ENCODE data around the gene EIF4G3. TPM values are rescaled to one million over a fixed set of nuclear protein-coding genes. Genes with fewer than 3 reads are reported as not detected.

The EIF4G3 gene
- total RNA-seq, 3 donors from 2014 or later (not counting 1 experiment from before 2014, with no cell fraction given): 105 to 107 (median 107) TPM

GRCh38 chr1:20983297-20983889 lies 193.3 kb downstream of the EIF4G3 start:
- H3K27me3 Mint-ChIP-seq (ENCODE audit: low read depth in 2 of 2): no peaks in the 10 kb centered on the region
- TF ChIP-seq CTCF (IDR thresholded peaks at IDR 0.05): no peak
- ATAC-seq (no peak), DNase-seq (no peak)
- Histone ChIP-seq H3K27ac (ENCODE audit: low read length) (no peak overlapping the region), H3K27me3 (ENCODE audit: control insufficient read depth, insufficient read depth, low read length) (no peaks in the 10 kb centered on the region), H3K9me3 (ENCODE audit: control insufficient read depth, insufficient read depth, low read length) (no peaks in the 10 kb centered on the region), H3K36me3 (ENCODE audit: control insufficient read depth, insufficient read depth, low read length) (no peaks in the 10 kb centered on the region), H3K4me1 (ENCODE audit: control insufficient read depth, insufficient read depth, low read length) (no peaks in the 10 kb centered on the region), H3K4me3 (ENCODE audit: low read length) (no peak overlapping the region)
- no peaks in the 10 kb centered on the region for H3K36me3 Mint-ChIP-seq
- peak overlapping the region in 1 of 2 donors; percentile 66 for H3K27ac Mint-ChIP-seq
- intact Hi-C loops (cut with micrococcal nuclease): no loop called here
- H3K4me1 Mint-ChIP-seq: peaks cover 19 to 21% of the 10 kb centered on the region in 2 donors
- H3K4me3 Mint-ChIP-seq: no peak overlapping the region
- WGBS (ENCODE audit: insufficient coverage): 100% methylated on average over 1 of the region's 3 CpGs
- H3K9me3 Mint-ChIP-seq: no peaks in the 10 kb centered on the region

DNA sequence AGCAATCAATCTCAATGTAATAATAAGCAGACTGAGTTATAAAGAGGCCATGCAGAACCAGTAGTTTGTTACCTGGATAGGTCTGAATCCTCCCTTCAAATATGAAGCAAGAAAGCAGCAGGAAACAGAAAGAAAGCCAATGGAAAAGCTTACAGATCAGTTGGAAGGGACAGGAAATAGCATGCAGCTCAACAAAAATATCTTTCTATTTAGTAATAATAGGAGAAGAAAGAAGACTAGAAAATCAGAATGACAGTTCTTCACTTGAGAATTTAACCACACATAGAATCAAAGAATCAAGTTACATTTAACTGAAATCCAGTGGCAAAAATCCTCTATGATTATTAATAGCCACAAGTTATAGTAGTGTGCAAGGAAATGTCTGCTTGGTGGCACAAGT lies 194.4 kb downstream of the EIF4G3 start:
- no peak for TF ChIP-seq CTCF (IDR thresholded peaks at IDR 0.05)
- Mint-ChIP-seq H3K27me3 (ENCODE audit: low read depth in 2 of 2) (no peaks in the 10 kb centered on the region), H3K36me3 (no peaks in the 10 kb centered on the region), H3K27ac (peak overlapping the region; percentile 66 to 73), H3K9me3 (no peaks in the 10 kb centered on the region), H3K4me1 (peaks cover 12 to 15% of the 10 kb centered on the region in 2 donors), H3K4me3 (no peak overlapping the region)
- intact Hi-C loops (cut with micrococcal nuclease): loop anchor here (1.0 kb wide), 1 partner anchor 213 kb away; no protein-coding TSS in a partner anchor
- Histone ChIP-seq H3K4me1 (ENCODE audit: control insufficient read depth, insufficient read depth, low read length) (no peaks in the 10 kb centered on the region), H3K27me3 (ENCODE audit: control insufficient read depth, insufficient read depth, low read length) (no peaks in the 10 kb centered on the region), H3K27ac (ENCODE audit: low read length) (no peak overlapping the region), H3K9me3 (ENCODE audit: control insufficient read depth, insufficient read depth, low read length) (no peaks in the 10 kb centered on the region), H3K4me3 (ENCODE audit: low read length) (no peak overlapping the region), H3K36me3 (ENCODE audit: control insufficient read depth, insufficient read depth, low read length) (no peaks in the 10 kb centered on the region)
- ATAC-seq (no peak), DNase-seq (no peak)

GRCh38 chr1:20981915-20982314 lies 194.8 kb downstream of the EIF4G3 start:
- Mint-ChIP-seq H3K9me3 (no peaks in the 10 kb centered on the region), H3K36me3 (no peaks in the 10 kb centered on the region), H3K4me1 (peaks cover 12 to 15% of the 10 kb centered on the region in 2 donors), H3K27me3 (ENCODE audit: low read depth in 2 of 2) (no peaks in the 10 kb centered on the region), H3K27ac (peak overlapping the region; percentile 66 to 73), H3K4me3 (no peak overlapping the region)
- intact Hi-C loops (cut with micrococcal nuclease): loop anchor here (1.0 kb wide), 1 partner anchor 213 kb away; no protein-coding TSS in a partner anchor
- no peaks in the 10 kb centered on the region for H3K27me3 ChIP-seq (ENCODE audit: control insufficient read depth, insufficient read depth, low read length)
- ATAC-seq (peak in 2 of 3 donors; percentile 32 to 44), DNase-seq (peak in 1 of 2 donors; percentile 3)
- H3K4me3 ChIP-seq (ENCODE audit: low read length): no peak overlapping the region
- no peak overlapping the region for H3K27ac ChIP-seq (ENCODE audit: low read length)
- no peaks in the 10 kb centered on the region for H3K36me3 ChIP-seq (ENCODE audit: control insufficient read depth, insufficient read depth, low read length)
- H3K9me3 ChIP-seq (ENCODE audit: control insufficient read depth, insufficient read depth, low read length): no peaks in the 10 kb centered on the region
- no peak for TF ChIP-seq CTCF (IDR thresholded peaks at IDR 0.05)
- H3K4me1 ChIP-seq (ENCODE audit: control insufficient read depth, insufficient read depth, low read length): no peaks in the 10 kb centered on the region

DNA sequence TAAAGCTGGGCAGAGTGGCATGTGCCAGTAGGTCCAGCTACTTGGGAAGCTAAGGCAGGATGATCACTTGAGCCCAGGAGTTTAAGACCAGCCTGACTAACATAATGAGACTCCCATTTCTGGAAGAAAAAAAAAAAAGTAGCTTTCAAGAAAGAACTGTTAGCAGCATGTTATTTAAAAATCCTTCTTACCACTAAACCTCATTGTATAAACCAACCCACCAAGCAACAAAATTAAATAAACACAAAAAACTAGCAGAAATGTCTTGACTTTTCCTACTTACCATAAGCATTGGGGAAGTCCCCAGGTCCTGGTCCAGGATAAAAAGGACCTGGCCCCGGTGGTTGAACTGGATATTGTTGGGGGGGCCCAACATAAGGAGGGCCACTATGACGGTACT lies 196.6 kb downstream of the EIF4G3 start:
- Histone ChIP-seq H3K27me3 (ENCODE audit: control insufficient read depth, insufficient read depth, low read length) (no peaks in the 10 kb centered on the region), H3K9me3 (ENCODE audit: control insufficient read depth, insufficient read depth, low read length) (no peaks in the 10 kb centered on the region), H3K36me3 (ENCODE audit: control insufficient read depth, insufficient read depth, low read length) (no peaks in the 10 kb centered on the region), H3K4me3 (ENCODE audit: low read length) (no peak overlapping the region), H3K4me1 (ENCODE audit: control insufficient read depth, insufficient read depth, low read length) (no peaks in the 10 kb centered on the region), H3K27ac (ENCODE audit: low read length) (no peak overlapping the region)
- H3K4me3 Mint-ChIP-seq: no peak overlapping the region
- H3K27ac Mint-ChIP-seq: no peak overlapping the region
- no peaks in the 10 kb centered on the region for H3K9me3 Mint-ChIP-seq
- no peaks in the 10 kb centered on the region for H3K36me3 Mint-ChIP-seq
- H3K27me3 Mint-ChIP-seq (ENCODE audit: low read depth in 2 of 2): no peaks in the 10 kb centered on the region
- TF ChIP-seq CTCF (IDR thresholded peaks at IDR 0.05): no peak
- intact Hi-C loops (cut with micrococcal nuclease): no loop called here
- no CpG with 5 or more reads among the region's 2 CpGs for WGBS (ENCODE audit: insufficient coverage)
- ATAC-seq: no peak
- H3K4me1 Mint-ChIP-seq: peaks cover 12 to 15% of the 10 kb centered on the region in 2 donors
- DNase-seq: no peak

Data from natural killer cell (primary cell).